LNCAP (cell line): ENCODE data around the gene MAPK11.
A peak's percentile ranks its signal among the peaks of the same experiment; 100 is the strongest.

Experiments
- CTCF ChIP-seq: fragments of 450-650 bp; IDR thresholded peaks from 2 replicates; pipeline ENCODE4 v1.5.1; 2017; ENCODE audit warnings: mild to moderate bottlenecking

The MAPK11 gene

GRCh38 chr22:50276143-50276542 is 6.0 kb upstream of the MAPK11 start:
- TF ChIP-seq CTCF, result no peak

GRCh38 chr22:50275181-50276055 is 5.2 kb upstream of the MAPK11 start:
- no peak for TF ChIP-seq CTCF

GRCh38 chr22:50274771-50275170 is 4.6 kb upstream of the MAPK11 start:
- no peak for TF ChIP-seq CTCF

DNA sequence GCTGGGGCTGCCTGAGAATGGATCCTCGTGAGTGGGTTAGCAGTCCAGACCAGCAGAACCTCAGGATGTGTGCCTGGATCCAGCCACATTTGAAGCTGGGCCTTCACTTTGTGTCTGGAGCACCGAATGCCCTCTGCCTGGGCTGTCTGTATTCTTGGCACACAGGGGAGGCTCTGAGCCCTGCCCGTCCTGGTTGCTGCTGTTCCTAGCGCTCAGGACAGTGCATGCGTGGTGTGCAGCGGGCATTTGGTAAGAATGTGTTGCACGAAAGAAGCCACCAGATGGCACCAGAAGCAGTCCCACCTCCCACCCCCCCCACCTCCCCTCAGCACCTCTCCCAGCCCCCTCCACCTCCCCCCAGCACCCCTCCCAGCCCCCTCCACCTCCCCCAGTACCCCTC is 4.1 kb upstream of the MAPK11 start:
- TF ChIP-seq CTCF, result peak; percentile 32; the same call in 1 of the 2 replicates

DNA sequence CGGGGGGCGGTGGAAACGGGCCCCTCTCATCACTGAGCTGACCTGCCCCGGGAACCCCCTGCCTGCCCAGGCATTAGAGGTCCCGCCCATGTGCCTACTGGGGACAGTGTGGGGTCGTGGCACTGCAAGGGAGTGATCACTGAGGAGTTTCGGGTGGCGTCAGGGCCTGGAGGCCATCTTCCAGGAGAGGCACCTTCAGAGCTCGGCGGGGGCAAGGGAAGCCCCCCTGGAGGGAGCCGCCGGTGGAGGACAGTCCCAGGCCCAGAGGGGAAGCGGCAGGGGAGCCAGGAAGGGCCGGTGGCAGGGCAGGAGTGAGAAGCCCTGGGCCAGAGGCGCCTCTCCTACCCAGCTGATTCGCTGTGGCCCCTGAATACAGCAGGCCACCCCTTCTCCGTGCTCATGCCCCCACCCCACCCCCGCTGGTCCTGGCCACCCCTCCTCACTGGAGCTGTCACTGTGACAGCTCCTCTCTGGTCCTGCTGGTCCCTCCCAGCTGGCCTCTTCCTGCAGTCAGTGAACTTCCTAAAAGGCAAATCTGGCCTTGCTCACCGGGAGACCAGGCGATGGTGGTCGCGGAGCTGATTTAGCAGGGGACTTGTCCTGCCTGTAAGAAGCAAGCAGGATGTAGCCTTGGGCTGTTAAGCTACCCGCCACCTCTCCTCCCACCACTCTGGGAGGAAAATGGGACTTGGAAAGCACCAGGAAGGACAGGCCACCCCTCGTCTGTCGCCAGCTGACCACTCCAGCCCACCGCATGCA is 2.0 kb upstream of the MAPK11 start:
- TF ChIP-seq CTCF, result no peak

DNA sequence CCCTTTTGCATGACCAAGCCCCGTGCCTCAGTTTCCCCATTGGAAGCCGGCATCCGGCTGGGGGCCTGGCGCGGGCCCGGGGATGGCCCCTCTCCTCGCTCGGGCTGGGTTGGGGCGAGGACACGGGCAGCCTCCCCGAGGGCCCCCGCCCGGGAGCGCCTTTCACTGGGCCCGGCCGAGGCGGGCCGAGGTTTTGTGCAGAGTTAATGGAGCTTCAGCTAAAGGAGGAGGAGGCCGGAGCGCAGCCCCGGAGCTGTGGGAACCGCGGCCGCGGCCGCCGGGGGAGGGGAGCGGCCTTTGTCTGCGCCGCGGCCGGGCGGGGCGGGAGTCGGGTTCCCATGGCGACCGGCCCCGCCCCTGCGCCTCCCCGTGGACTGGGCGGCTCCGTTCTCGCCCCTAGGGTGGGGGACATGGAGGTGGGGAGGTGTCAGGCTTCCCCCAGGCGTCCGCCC is 1.4 kb upstream of the MAPK11 start:
- no peak for TF ChIP-seq CTCF

DNA sequence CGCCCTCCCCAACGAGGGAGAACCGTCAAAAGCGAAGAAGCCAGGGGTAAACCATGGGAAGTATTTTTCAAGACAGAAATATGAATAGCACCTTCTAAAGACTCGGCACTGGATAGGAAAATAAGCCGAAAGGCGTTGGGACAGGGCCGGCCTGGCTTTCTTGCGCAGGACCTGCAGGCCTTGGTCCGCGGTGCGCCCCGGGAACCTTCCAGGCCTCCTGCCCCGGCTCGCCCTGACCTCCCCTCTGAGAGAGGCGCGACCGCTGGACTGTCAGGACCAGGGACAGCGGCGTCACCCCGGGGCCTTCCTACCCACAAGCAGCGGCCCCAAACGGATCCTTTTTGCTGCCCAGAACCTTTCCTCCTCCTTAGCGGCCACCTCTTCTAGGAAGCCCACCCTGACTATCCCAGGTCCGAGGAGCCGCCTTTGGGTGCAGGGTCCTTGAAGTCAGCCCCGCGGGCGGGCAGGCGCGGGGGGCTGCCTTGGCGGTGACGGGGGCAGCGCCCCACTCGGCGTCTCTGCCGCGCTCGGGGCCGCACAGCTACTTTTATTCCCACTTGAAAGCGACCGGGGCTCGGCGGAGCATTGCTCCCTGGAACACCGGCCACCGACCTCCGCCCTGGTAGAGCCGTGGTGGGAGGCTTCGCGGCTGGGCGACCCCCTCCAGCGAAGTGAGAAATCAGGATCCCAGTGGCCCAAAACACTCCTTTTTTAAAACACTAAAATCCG is 650 bp upstream of the MAPK11 start:
- TF ChIP-seq CTCF, result no peak
